HTERT RPE-1 (cell line): ENCODE data around the gene GPN3.
"Not testable (repeated sequence)": the region's sequence is repeated elsewhere in the genome, so short reads cannot be mapped to it uniquely, and the experiment has no call there.

Experiments used
- in situ Hi-C: fragments of 300-500 bp; cut with MboI; formaldehyde crosslinking; loops from 4 replicates; pipeline ENCODE4 v1.14.3; 2020; ENCODE audit warnings: low sequenced_read_pairs

GPN3 gene

GRCh38 chr12:110468214-110469048 is at the start of gene GPN3, which contains the start of gene FAM216A:
Gene GPN3 (minus strand): TSS chr12:110468257. CDS start chr12:110468203, 54 bp downstream.
Gene FAM216A (plus strand): TSS chr12:110468845. CDS start chr12:110468876, 31 bp downstream.
- in situ Hi-C loops: no loop called here

GRCh38 chr12:110516995-110517394 is 48.9 kb upstream of the GPN3 start:
- in situ Hi-C loops: no loop called here

GRCh38 chr12:110514363-110514762 is 46.3 kb upstream of the GPN3 start:
- in situ Hi-C loops: no loop called here

- in situ Hi-C loops: no loop called here
Observed at GRCh38 chr12:110513842-110514241, 45.8 kb upstream of the GPN3 start.

GRCh38 chr12:110508071-110508586 is 40.1 kb upstream of the GPN3 start:
- in situ Hi-C loops: no loop called here

GRCh38 chr12:110505332-110505731 is 37.3 kb upstream of the GPN3 start:
- in situ Hi-C loops: no loop called here

- in situ Hi-C loops: no loop called here
Observed at GRCh38 chr12:110503432-110503831, 35.4 kb upstream of the GPN3 start.

GRCh38 chr12:110501752-110502738 is 34.0 kb upstream of the GPN3 start, which contains the start of the genes RAD9B and VPS29:
Gene RAD9B (plus strand): TSS chr12:110502331. CDS start chr12:110502338, 7 bp downstream.
Gene VPS29 (minus strand): TSS chr12:110502111. CDS start chr12:110502051, 60 bp downstream.
- in situ Hi-C loops: no loop called here

GRCh38 chr12:110501399-110501751 is 33.3 kb upstream of the GPN3 start:
- in situ Hi-C loops: no loop called here

- in situ Hi-C loops: no loop called here
Observed at GRCh38 chr12:110498984-110499706, 31.1 kb upstream of the GPN3 start.

GRCh38 chr12:110475426-110475825 is 7.4 kb upstream of the GPN3 start:
- in situ Hi-C loops: no loop called here

GRCh38 chr12:110467847-110468213 is 227 bp downstream of the GPN3 start:
- in situ Hi-C loops: no loop called here

- in situ Hi-C loops: no loop called here
Observed at GRCh38 chr12:110466791-110467190, 1.3 kb downstream of the GPN3 start.

- in situ Hi-C loops: not testable (repeated sequence)
Observed at GRCh38 chr12:110465765-110466164, 2.3 kb downstream of the GPN3 start.

GRCh38 chr12:110465024-110465423 is 3.0 kb downstream of the GPN3 start:
- in situ Hi-C loops: no loop called here

- in situ Hi-C loops: not testable (repeated sequence)
Observed at GRCh38 chr12:110461189-110461588, 6.9 kb downstream of the GPN3 start.

- in situ Hi-C loops: no loop called here
Observed at GRCh38 chr12:110458756-110459155, 9.3 kb downstream of the GPN3 start.

- in situ Hi-C loops: no loop called here
Observed at GRCh38 chr12:110453569-110454296, 14.3 kb downstream of the GPN3 start.

- in situ Hi-C loops: no loop called here
Observed at GRCh38 chr12:110451263-110451662, 16.8 kb downstream of the GPN3 start.
